OCI-LY7 (cell line): ENCODE data around the gene ATP6V0E1. TPM values are rescaled to one million over a fixed set of nuclear protein-coding genes. Genes with fewer than 3 reads are reported as not detected.

Experiments used
- BruUV-seq: library from RNA; stranded (reverse); fragments of 400-500 nt; replicated peaks from 2 replicates; lab custom pipeline; 2021; lab: Mats Ljungman, UMichigan
- CTCF ChIA-PET: fragments of 300-600 bp; sonication (Branson Sonifier 250); formaldehyde crosslinking; loops from one replicate; lab custom pipeline; 2022; ENCODE audit warnings: antibody characterized with exemption; ENCODE audit not compliant: unreplicated experiment; lab: Charles Lee
- POLR2A ChIA-PET: fragments of 300-600 bp; sonication (Branson Sonifier 250); formaldehyde crosslinking; loops from one replicate; lab custom pipeline; 2022; ENCODE audit warnings: antibody characterized with exemption; lab: Charles Lee
- DNase-seq: peaks from one replicate; pipeline ENCODE4 v3.0.0-alpha.2; 2015; ENCODE audit warnings: low spot score
- H2AFZ ChIP-seq: fragments of 200-600 bp; sonication (generic), shearing (Covaris generic); 2 replicates; pipeline ENCODE4 v1.6.1; 2014; ENCODE audit warnings: mild to moderate bottlenecking, antibody characterized with exemption, low read length, moderate library complexity
- H3K27ac ChIP-seq: fragments of 200-600 bp; sonication (generic); 2 replicates; pipeline ENCODE4 v1.5.1; 2014; ENCODE audit warnings: mixed run types, low read depth, mild to moderate bottlenecking, moderate library complexity, low read length, inconsistent platforms; ENCODE audit not compliant: poor library complexity, severe bottlenecking
- H3K36me3 ChIP-seq: fragments of 200-600 bp; sonication (generic); 2 replicates; pipeline ENCODE4 v1.6.1; 2014; ENCODE audit warnings: mild to moderate bottlenecking, antibody characterized with exemption, low read length, moderate library complexity, mixed read lengths; ENCODE audit not compliant: insufficient read depth
- H3K4me1 ChIP-seq: fragments of 200-600 bp; sonication (generic); 2 replicates; pipeline ENCODE4 v1.5.1; 2014; ENCODE audit warnings: mild to moderate bottlenecking, low read length; ENCODE audit not compliant: insufficient read depth, poor library complexity, severe bottlenecking
- H3K4me2 ChIP-seq: fragments of 200-600 bp; sonication (generic); 2 replicates; pipeline ENCODE4 v1.6.1; 2014; ENCODE audit warnings: mild to moderate bottlenecking, low read length
- H3K4me3 ChIP-seq: fragments of 200-600 bp; sonication (generic); 2 replicates; pipeline ENCODE4 v1.5.1; 2014; ENCODE audit warnings: mild to moderate bottlenecking, low read depth, low read length; ENCODE audit not compliant: poor library complexity, severe bottlenecking
- H3K79me2 ChIP-seq: fragments of 200-600 bp; sonication (generic); 2 replicates; pipeline ENCODE4 v1.6.1; 2016; ENCODE audit warnings: low read depth, mild to moderate bottlenecking, low read length, moderate library complexity, mixed read lengths; ENCODE audit not compliant: insufficient read depth
- H3K9me2 ChIP-seq: fragments of 200-600 bp; sonication (generic); 2 replicates; pipeline ENCODE4 v1.6.1; 2016; ENCODE audit warnings: mild to moderate bottlenecking, low read length, mixed read lengths; ENCODE audit not compliant: insufficient read depth
- H3K9me3 ChIP-seq: fragments of 200-600 bp; sonication (generic); 2 replicates; pipeline ENCODE4 v1.6.1; 2014; ENCODE audit warnings: mild to moderate bottlenecking, mixed run types, low read length, mixed read lengths
- H4K20me1 ChIP-seq: fragments of 200-600 bp; sonication (generic); 2 replicates; pipeline ENCODE4 v1.6.1; 2014; ENCODE audit warnings: mild to moderate bottlenecking, antibody characterized with exemption, low read length, moderate library complexity, mixed read lengths; ENCODE audit not compliant: insufficient read depth
- CTCF ChIP-seq: fragments of 200-600 bp; sonication (generic); conservative IDR thresholded peaks from 2 replicates; pipeline ENCODE4 v1.5.1; 2014; ENCODE audit warnings: mild to moderate bottlenecking, antibody characterized with exemption, low read length, moderate library complexity, mixed read lengths
- EZH2phosphoT487 ChIP-seq: fragments of 200-600 bp; sonication (generic); IDR thresholded peaks from 2 replicates; pipeline ENCODE4 v1.6.1; 2018; ENCODE audit warnings: low read depth, borderline replicate concordance, mild to moderate bottlenecking, mixed run types, antibody characterized with exemption, low read length, moderate library complexity, mixed read lengths
- intact Hi-C: fragments of 100-400 bp; cut with micrococcal nuclease; formaldehyde crosslinking; loops from one replicate; pipeline ENCODE4 v1.10.0; 2022; ENCODE audit not compliant: unreplicated experiment
- total RNA-seq, 2 experiments: library from RNA; depleted of rRNA in 1 of 2; stranded (reverse); fragments of >200 nt in 1 of 2; shearing (Covaris generic) in 1 of 2; gene quantifications; 2 replicates each; pipeline ENCODE4 v1.2.3, GENCODE V29; 2014 to 2022

ATP6V0E1 gene
- total RNA-seq, 2 experiments from 2014 or later: 39.9 to 59.4 TPM

GRCh38 chr5:173018358-173018757, 34.8 kb downstream of the ATP6V0E1 start:
- H3K79me2 ChIP-seq: peaks cover 59% of the 10 kb centered on the region
- H3K4me3 ChIP-seq: no peak overlapping the region
- CTCF ChIA-PET: no interaction called here
- intact Hi-C loops: no loop called here
- no peaks in the 10 kb centered on the region for H3K9me3 ChIP-seq
- peaks cover 10% of the 10 kb centered on the region; the same call in 1 of the 2 replicates for H4K20me1 ChIP-seq
- H3K9me2 ChIP-seq: no peaks in the 10 kb centered on the region
- no peak overlapping the region for H3K27ac ChIP-seq
- H3K36me3 ChIP-seq: peaks cover 47% of the 10 kb centered on the region
- no peak overlapping the region for H3K4me2 ChIP-seq
- BruUV-seq: no TSS peak
- no peak overlapping the region for H2AFZ ChIP-seq
- H3K4me1 ChIP-seq: peaks cover 5% of the 10 kb centered on the region
- POLR2A ChIA-PET: interaction anchor here (2.2 kb wide), 1 partner anchor 16 kb away, joined by 12 read pairs; no protein-coding TSS in a partner anchor
- no peak for DNase-seq
- TF ChIP-seq EZH2phosphoT487 (no peak), CTCF (no peak)

GRCh38 chr5:173020154-173020581, 36.6 kb downstream of the ATP6V0E1 start:
- BruUV-seq: no TSS peak
- no peak overlapping the region for H2AFZ ChIP-seq
- H3K36me3 ChIP-seq: peaks cover 60% of the 10 kb centered on the region
- POLR2A ChIA-PET: interaction anchor here (0.7 kb wide), 1 partner anchor 9 kb away, joined by 5 read pairs; no protein-coding TSS in a partner anchor
- no peak for DNase-seq
- peaks cover 51% of the 10 kb centered on the region for H3K79me2 ChIP-seq
- H3K4me1 ChIP-seq: peaks cover 5% of the 10 kb centered on the region
- no peak overlapping the region for H3K27ac ChIP-seq
- peaks cover 10% of the 10 kb centered on the region; the same call in 1 of the 2 replicates for H4K20me1 ChIP-seq
- no peak overlapping the region for H3K4me3 ChIP-seq
- CTCF ChIA-PET: no interaction called here
- H3K9me2 ChIP-seq: no peaks in the 10 kb centered on the region
- intact Hi-C loops: no loop called here
- H3K9me3 ChIP-seq: no peaks in the 10 kb centered on the region
- no peak overlapping the region for H3K4me2 ChIP-seq
- TF ChIP-seq EZH2phosphoT487: no peak
- no peak for TF ChIP-seq CTCF

GRCh38 chr5:173020643-173021042, 37.1 kb downstream of the ATP6V0E1 start:
- Histone ChIP-seq H3K4me2 (no peak overlapping the region), H2AFZ (no peak overlapping the region), H4K20me1 (peaks cover 10% of the 10 kb centered on the region; the same call in 1 of the 2 replicates), H3K4me1 (peaks cover 8% of the 10 kb centered on the region), H3K79me2 (peaks cover 49% of the 10 kb centered on the region), H3K27ac (no peak overlapping the region), H3K9me3 (no peaks in the 10 kb centered on the region), H3K36me3 (peaks cover 62% of the 10 kb centered on the region), H3K9me2 (no peaks in the 10 kb centered on the region), H3K4me3 (no peak overlapping the region)
- no peak for DNase-seq
- intact Hi-C loops: no loop called here
- CTCF ChIA-PET: no interaction called here
- TF ChIP-seq EZH2phosphoT487 (no peak), CTCF (no peak)
- BruUV-seq: no TSS peak
- POLR2A ChIA-PET: interaction anchor here (2.4 kb wide), 1 partner anchor 37 kb away, joined by 6 read pairs; the partner anchor contains the start of gene ATP6V0E1
